Measurements from ENCODE around the gene SUMO3.

The SUMO3 gene

DNA sequence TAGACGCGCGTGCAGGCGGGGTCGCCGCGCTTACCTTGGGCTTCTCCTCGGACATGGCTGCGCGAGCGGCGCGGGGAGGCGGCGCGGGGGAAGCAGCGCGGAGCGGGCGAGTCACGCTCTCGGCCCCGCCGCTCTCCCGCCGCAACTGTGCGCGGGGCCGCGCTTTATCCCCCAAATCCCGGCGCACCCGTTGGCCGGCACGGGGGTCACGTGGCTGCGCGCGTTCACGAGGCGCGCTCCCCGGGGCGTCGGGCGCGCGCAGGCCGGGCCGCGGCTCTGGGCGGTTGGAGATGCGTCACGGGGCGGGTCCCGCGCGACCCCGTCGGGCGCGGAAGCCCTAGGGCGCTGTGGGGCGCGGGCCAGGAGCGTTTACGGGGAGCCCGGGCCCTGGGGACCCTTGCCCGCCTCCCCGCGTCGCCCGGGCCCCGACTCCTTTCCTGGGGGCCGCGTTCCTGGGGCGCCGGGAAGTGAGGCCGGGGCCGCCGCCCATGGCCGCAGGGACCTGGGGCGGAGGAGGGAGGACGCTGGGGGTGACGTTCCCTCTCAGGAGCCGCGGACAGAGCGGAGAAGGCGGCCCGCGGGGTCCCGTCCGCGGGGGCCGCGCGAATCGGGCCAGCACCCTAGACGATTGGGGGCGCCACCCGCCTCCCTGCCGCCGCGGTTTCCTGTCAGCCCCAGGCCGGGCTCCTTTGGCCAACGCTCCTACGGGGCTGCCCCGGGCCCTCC is at the start of gene SUMO3:
Gene SUMO3 (minus strand): TSS at position 149 of the 726 bp plus-strand sequence. CDS start 94 bp downstream, at position 55.
- peak; percentile 83 for DNase-seq (ENCODE audit: low read depth)

DNA sequence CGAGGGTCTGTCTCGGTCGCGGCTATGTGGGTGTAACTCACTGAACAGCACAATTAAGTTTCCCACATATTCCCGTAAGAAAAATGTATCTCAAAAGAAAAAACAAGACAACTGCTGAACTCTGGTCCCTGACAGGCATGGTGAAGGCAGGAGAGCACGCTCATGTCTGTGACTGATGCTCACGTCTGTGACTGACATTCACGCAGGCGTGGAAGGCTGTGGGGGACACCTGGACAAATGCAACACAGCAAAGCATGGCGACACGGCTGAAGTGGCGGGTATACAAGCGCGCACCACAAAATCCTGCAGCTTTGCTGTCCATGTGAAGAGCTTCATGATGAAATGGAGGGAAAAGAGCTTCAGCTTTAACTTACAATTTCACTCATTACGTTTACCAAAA is 49.6 kb upstream of the SUMO3 start:
- DNase-seq (ENCODE audit: low read depth) = no peak

DNA sequence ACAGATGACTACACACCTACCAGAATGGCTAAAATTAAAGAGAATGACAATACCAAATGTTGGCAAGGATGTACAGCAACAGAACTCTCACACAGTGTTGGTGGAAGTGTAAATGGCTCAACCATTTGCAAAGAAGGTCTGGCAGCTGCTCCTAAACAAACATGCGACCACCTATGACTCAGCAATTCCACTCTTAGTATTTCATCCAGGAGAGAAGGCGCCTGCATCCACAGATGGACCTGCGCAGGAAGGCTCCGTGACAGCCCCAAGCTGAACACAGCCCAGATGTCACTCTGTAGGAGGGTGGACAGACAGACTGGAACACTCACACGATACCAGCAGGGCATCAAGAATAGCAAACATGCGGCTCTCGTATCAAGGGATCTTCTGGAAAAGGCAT is 48.9 kb upstream of the SUMO3 start:
- peak; percentile 41 for DNase-seq (ENCODE audit: low read depth)

DNA sequence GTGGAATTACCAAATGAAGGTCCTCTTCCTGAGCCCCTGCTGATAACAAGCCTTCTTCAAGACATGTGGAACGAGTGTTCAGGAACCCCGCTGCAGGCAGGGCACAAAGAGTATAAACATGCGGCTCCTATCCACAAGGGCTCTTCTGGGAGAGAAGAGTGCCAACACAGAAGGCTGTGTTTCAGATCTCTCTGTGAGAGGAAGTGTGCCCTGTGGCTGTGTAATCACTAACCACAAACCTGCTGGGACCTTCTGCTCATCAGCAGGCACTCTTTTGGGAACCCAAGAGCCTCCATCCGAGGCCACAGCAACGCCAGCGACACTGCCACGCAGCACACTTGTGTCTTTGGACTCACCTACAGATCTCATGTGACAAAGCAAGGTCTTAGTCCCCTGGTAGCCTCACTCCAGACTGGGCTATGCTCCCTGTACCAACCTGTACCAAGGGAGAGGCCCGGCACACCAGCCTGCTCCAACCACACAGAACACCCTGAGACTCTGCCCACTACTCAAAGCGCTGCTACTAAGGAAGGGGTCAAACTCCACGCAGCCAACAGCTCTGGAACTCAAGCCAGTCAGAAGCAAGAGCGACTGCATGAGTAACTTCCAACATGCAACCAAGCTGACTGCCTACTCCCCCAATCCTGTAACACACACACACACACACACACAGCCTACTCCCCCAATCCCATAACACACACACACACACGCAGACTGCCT is 47.9 kb upstream of the SUMO3 start:
- DNase-seq (ENCODE audit: low read depth) = no peak

DNA sequence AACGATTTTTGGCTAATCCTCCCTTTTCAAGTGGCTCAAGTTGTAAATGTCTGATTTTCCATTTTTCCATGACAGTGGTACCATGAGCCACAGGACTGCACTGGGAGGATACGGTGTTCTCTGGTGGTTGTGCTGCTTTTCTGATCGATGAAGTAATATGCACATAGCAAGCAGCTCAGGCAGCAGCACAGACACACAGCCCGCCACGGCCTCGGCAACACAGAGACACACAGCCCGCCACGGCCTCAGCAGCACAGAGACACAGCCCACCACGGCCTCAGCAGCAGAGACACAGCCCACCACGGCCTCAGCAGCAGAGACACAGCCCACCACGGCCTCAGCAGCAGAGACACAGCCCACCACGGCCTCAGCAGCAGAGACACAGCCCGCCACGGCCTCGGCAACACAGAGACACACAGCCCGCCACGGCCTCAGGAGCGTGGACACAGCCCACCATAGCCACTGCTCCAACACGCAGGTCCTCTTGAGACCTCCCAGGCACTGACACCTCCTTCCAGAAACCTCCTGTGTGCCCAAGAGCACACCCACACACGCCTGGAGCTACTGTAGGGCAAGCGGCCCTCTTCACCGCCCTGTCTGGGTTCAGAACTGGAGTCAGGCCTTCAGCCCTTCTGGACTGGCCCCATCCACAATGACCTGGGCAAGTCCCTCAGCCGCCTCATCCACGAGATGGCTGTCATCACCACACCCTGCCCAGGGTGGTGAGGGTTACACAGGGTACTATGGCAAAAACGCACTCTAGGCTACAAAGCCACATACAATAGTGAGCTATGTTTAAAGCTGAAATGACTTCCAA is 45.2 kb upstream of the SUMO3 start:
- no peak for DNase-seq (ENCODE audit: low read depth)

DNA sequence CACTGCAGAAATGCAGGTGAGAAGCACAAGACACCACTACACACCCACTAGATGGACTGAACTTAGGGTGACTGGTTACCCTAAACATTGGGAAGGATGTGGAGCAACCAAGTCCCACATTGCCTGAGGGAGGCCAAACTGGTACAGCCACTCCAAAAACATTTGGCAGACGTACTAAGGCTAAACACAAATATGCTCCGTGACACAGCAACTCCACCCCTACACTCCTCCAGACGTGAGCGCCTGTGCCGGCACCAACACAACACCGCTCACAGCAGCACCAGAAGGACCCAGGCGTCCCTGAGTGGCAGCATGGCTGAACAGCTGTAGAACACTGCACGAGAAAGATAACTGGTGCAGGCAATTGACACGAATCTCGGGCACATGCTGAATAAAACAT is 40.9 kb upstream of the SUMO3 start:
- DNase-seq (ENCODE audit: low read depth) = no peak

DNA sequence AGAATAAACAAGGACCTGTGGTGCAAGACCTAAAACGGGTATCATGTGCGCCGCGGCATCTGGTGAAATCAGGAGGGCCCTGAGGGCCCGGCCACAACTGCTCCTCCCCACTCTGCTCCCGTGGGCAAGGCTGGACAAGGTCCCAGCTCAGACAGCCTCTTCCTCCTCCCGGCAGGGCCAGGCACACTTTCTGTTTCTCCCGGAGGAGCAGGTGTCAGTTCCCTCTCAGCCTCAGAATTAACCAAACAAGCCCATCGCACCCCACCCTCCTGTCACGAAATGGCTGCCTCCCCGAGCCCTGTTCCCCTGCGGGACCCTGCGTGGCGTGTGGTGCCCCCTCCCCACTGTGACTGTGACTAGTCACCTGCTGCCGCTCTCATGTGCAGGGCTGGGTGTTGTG is 40.4 kb upstream of the SUMO3 start:
- no peak for DNase-seq (ENCODE audit: low read depth)

DNA sequence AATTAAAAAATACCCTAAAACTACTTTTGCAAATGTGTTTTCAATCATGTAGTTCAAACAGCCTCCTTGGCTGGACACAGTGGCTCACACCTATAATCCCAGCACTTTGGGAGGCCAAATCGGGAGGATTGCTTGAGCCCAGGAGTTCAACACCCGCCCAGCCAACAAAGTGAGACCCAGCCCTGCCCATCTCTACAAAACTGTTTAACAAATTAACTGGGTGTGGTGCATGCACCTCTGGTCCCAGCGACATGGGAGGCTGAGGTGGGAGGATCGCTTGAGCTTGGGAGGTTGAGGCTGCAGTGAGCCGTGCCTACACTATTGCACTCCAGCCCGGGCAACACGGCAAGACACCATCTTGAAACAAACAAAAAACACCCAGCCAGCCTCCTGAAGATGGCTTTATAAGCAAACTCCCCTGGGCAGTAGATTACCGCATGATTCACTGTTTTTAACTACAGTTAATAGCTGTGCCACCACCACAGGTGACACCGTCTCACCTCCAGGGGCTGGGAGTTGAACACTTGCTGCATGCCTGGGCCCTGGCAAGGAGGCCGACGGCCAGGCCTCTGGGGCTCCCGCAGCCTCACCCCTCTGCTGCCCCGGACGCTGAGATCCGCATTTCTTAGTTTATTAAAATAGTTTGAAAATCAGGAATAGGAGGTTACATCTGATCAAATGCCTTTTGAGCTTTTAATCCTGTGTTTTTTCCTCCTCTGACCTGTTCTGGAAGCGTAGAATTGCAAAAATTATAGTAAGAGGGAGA is 39.4 kb upstream of the SUMO3 start:
- DNase-seq (ENCODE audit: low read depth) = no peak

DNA sequence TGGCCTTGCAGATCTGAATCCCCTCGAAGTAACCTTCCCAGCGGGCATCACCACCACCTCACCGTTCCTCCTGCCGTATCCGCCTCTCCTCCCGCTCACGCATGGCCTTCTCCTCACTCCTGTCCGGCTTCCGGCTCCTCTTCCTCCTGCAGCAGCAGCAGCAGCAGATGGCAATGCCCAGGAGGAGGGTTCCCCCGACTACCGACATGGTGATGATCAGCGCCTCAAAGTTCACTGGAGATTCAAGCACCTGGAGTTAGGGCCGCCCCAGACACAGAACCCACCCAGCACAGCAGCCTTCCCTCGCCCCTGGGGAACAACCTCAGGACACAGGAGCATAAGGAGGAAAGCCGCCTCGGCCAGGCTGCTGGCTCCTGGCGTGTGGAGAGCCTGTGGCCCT is 38.3 kb upstream of the SUMO3 start:
- no peak for DNase-seq (ENCODE audit: low read depth)

DNA sequence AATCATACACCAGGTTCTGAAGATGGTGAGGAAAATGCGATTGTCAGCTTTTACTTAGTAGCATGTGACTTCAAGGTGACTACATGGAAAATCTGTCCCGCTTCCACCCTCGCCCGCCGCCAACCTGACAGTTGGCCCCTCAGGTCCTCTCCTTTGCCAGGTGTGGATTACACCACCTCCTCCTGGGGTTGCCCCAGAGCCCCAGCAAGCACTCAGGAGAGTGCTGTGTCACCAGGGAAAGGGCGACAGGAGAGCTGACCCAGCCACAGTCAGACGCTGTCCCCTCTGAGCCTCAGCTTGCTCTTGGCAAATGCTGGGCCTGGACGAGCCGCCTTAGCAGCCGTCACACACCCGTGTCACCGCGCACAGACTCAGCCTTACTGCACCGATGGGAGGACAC is 37.7 kb upstream of the SUMO3 start:
- DNase-seq (ENCODE audit: low read depth) = no peak

DNA sequence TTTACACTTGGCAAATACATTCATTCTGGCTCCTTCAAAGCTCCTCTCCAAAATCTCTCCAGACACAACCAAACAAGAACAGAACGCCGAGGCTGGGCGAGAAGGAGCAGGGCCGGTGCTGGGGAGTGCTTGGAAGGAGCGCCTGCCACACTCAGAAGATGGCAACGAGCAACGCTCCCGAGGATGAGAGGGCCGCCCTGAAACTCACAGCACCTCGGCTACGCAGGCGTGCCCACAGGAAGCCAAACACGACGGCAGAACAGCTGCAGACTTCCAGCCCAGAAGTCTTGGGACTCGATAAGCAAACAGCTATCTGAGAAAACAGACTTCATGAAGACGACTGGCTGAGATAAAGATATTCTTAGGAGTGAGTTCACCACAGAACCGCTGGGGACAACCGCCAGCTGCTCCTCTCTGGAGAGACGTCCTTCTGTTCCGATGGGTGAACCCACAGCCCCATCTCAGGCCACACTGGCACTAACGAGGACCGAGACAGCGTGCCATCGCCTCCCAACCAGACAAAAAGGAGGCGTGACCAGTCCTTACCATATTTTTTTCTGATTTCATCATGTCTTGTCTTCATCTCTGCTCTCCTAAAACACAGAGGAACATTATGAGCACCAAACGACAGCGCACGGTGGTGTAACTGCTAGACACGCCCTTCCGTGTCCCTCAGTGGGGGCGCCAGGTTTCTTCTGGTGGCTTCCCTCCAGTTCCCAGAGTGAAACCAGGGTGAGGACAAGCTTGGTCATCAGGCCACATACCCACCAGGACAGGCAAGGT is 37.0 kb upstream of the SUMO3 start:
- no peak for DNase-seq (ENCODE audit: low read depth)

DNA sequence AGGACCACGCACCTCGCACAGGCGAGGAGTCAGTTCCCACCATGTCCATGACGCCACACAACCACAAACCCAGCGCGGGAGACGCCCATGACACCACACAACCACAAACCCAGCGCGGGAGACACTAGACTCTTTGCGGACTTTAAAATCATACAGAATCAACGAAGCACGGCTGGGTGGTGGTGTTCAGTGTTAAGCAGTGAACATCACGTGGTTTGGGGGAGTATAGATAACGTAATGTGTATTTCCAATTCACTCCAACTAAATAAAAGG is 36.5 kb upstream of the SUMO3 start:
- no peak for DNase-seq (ENCODE audit: low read depth)

DNA sequence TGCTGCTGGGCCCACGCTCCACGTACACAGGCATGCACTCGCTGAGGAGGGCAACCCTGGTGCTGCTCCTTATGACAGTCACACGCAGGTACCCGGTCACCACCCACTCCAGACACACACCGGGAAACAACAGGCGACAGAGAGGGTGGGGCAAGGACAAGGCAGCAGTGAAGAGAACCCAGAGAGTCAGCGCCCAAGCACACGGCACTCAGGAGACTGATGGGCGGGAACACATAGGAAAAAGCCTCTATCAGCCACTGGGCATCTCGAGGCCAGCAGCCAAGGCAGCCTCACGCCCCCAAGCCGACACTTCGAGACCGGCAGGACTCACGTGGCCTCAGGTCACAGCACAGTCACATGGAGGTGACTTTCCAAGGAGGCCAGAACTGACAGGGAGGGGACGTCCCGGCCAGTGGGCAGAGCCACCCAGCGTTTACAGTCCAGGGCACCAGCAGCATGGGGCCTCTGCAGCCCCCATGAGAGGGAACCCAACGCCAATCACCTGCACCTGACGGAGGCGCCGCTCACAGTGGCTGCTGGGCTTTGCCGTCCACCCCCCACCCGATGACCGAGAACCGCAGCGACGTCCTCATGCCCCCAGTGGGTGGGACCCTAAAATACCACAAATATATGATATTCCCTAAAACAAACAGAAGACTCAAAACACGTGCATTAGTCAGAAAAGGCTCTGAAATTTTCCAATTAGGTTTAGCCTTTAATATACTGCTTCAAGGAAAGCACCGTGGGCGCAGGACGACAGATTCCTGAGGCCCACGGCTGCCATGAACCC is 35.9 kb upstream of the SUMO3 start:
- no peak for DNase-seq (ENCODE audit: low read depth)

DNA sequence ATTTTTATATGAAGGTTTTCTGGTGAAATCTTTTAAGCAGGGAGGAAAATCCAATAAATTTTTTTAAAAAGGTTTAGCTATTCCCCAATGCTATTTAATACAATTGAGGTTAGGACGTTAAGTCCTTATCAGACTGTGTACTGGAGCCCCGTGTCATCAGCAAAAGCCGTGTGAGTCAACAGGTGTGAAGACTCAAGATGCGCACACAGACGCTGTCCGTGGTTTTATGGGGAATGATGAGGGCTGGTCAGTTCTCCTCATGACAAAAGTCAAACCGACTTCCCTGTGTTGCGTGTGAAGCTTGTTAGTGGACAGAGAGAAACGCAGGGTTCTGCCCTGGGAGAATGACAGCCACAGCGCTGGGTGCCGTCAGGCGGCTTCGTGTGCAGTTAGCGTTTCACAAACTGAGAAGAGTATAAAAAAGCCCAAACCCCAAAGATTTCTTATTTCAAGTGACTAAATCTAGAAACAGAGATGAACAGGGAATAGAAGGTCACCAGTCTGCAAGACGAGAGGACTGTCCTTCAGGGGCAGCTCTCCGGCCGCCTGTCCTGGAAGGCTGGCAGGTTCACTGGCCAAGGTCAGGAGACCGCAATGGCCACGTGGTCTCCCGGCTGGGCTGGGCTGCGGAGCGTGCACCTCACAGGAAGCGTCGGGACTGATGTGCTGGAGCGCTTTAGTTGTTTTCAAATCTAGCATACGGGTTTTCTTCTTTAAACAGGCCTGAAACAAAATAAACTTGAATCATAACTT is 33.2 kb upstream of the SUMO3 start:
- DNase-seq (ENCODE audit: low read depth) = no peak

DNA sequence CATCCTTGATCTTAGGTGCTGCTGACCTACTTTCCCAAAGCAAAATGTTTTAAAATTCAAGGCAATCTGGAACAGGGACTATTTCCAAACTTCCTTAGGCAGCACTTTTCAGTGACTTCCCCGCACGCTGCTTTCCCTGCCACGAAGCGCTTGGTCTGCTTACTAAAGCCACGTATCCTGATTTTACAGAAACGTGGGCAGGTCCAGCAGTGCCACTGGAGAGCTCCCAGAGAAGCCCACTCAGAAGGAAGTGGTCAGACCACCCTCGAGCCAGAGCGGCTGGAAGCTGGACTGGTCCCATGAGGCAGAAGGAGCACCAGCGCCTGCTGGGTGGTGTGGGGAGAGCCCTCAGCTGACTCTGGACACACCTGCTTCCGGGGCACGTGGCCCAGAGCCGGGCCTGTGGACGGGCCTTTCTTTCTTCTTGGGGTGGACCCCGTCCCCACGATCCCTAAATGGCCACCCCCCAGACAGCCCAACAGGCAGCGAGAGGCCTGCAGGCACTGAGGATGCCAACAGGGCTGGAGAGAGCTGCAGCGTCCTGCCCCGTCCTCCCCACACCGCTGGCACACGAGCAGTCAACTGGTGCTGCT is 32.4 kb upstream of the SUMO3 start:
- DNase-seq (ENCODE audit: low read depth) = no peak

DNA sequence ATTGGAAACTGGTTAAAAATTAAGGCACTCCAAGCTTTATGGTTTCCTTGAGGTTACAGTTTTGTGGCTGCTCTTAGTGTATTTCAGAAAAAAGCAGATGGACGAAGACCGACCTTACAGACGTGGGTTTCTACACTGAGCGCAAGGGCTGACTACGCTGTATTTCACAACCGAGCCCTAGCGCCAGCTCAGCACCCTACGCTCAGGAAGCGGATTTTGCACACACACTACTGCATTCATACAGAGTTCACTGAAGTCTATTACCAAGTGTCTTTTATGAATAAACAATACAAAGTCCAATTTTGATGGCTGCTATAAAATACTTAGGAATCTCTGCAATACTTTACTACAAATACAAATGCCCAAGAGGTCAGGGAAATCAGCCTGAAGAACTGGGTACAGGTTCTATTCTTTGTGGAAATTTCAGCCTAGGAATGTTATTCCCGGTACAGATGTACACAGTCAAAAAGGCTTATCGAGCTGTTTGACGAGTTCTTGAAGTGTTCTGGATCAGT is 31.8 kb upstream of the SUMO3 start:
- no peak for DNase-seq (ENCODE audit: low read depth)

DNA sequence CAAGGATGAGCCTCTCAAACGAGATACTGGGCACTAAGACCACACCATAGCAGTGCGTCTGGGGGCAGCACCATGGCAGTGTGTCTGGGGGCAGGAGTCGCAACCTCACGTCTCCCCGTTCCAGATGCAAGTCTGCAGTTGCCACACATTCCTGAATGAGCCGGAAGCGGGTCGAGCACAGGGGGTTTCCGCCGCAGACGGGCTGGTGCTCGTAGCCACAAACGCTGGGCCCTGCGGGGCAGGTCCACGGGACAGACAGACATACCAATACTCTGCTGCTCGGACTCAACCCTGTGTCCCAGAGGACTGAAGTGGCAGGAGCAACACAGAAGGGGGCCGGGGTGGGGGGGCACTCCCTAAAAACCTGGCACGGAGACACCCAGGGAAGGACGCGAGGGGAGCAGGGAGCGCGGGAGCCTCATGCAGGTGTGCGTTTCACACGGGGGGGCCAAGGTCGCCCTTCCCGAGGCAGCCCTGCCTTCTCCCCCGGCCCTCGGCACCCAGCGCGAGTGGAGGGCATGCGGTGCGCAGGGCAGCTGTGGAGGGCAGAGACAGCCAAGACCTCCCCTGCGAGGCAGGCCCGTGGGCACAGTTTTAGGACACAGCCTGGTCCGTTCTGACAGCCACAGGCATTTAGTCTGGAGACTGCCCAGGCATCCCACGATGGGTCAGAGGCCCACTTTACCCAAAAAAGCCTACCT is 31.1 kb upstream of the SUMO3 start:
- DNase-seq (ENCODE audit: low read depth) = no peak

DNA sequence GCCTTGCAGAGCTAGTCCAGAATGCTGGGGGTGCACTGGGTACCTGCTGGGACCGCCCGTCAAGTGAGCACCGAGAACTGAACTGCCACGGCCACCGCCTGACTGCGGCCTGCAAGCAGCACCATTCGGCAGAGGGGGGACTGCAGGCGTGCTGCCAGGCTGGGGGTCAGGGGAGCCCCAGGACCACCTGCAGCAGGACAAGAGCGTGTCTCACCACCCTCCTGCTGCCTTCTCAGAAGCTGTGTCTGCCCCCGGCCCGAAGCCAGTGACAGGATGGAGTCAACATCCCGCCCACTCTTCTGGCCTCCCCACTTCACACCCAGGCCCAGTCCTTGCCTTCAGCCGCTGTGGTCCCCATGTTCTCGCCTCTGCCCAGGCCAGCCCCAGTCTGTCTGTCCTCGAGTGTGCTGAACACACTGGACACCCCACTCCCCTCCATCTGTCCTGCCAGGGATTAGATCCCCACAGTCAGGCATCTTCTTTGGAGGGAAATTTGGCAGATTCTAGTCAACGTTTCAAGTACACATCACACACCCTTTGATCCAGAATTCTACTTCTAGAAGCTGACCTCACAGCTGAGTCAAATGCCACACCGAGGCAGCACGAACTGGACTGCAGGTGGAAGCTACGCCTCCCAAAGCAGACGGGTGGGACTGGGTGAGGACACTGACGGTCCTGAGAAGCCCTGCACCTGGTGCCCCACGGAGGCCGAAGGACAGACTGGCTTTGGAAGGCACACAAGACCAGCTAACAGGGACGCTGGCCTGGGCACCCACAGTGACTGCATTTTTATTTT is 29.6 kb upstream of the SUMO3 start:
- DNase-seq (ENCODE audit: low read depth) = no peak

All from ELR (cell line).